HepG2 (cell line): ENCODE data around the gene PANK3. TPM values are rescaled to one million over a fixed set of nuclear protein-coding genes. Genes with fewer than 3 reads are reported as not detected.

Experiments used
- ATAC-seq: fragments of 200-7000 bp; cut with Tn5 transposase; 3 replicates; pipeline ENCODE4 v1.9.1; 2020; ENCODE audit warnings: mild to moderate bottlenecking, moderate library complexity
- BruUV-seq: library from RNA; stranded (reverse); fragments of 400-500 nt; replicated peaks from 2 replicates; lab custom pipeline; 2021; lab: Mats Ljungman, UMichigan
- CTCF ChIA-PET: fragments of 300-600 bp; formaldehyde crosslinking; extraction: SDS; loops from one replicate; lab custom pipeline; 2021; ENCODE audit warnings: low total read pairs, inconsistent platforms, low intra/inter-chr PET ratio; lab: Yijun Ruan, JAX
- POLR2A ChIA-PET: fragments of 350-600 bp; sonication (Branson Sonifier 250); formaldehyde crosslinking; loops from one replicate; lab custom pipeline; 2020; ENCODE audit warnings: antibody characterized with exemption, inconsistent platforms; lab: Yijun Ruan, JAX
- DNase-seq: peaks from one replicate; pipeline ENCODE4 v3.0.0-alpha.2; 2015; ENCODE audit warnings: low spot score
- FAIRE-seq: peaks from 3 replicates; lab custom pipeline; 2011; peaks lifted over from hg19 to GRCh38; lab: Jason Lieb, UNC
- H2AFZ ChIP-seq: one replicate; pipeline ENCODE4 v1.6.1; 2011; ENCODE audit warnings: low read length, inconsistent platforms
- H3K27ac ChIP-seq: fragments of 300-600 bp; 3 replicates; pipeline ENCODE4 v1.8.0; 2011; ENCODE audit warnings: mixed run types, mild to moderate bottlenecking, mixed read lengths, low read length, inconsistent platforms; ENCODE audit not compliant: insufficient read depth; ENCODE audit errors: extremely low read length
- H3K27me3 ChIP-seq, 2 experiments: fragments of 200-600 bp in 1 of 2; 2 replicates in 1 of 2; 3 replicates in 1 of 2; pipeline versions ENCODE4 v1.6.0 to v1.8.0; 2011; ENCODE audit warnings: low read length in 2 of 2, mild to moderate bottlenecking in 2 of 2, moderate library complexity in 2 of 2, inconsistent platforms in 1 of 2; ENCODE audit not compliant: insufficient read depth in 2 of 2, control insufficient read depth in 1 of 2
- H3K36me3 ChIP-seq, 2 experiments: fragments of 200-600 bp in 1 of 2; replicated peaks in 1 of 2; 2 replicates in 1 of 2; 3 replicates in 1 of 2; pipeline versions ENCODE4 v1.5.1 to v1.8.0; 2011; ENCODE audit warnings: low read length in 2 of 2, inconsistent platforms in 1 of 2; ENCODE audit not compliant: insufficient read depth in 2 of 2, control insufficient read depth in 1 of 2
- H3K4me1 ChIP-seq: 2 replicates; pipeline ENCODE4 v1.5.1; 2012; ENCODE audit warnings: low read length, inconsistent platforms; ENCODE audit not compliant: insufficient read depth
- H3K4me2 ChIP-seq: 2 replicates; pipeline ENCODE4 v1.6.0; 2011; ENCODE audit warnings: low read depth, low read length, inconsistent platforms
- H3K4me3 ChIP-seq, 3 experiments: fragments of 200-600 bp in 1 of 3; sonication (generic), shearing (Covaris generic) in 1 of 3; replicated peaks in 1 of 3; 2 replicates each; pipeline ENCODE4 v1.5.1; 2011 to 2016; ENCODE audit warnings: low read length in 3 of 3, inconsistent platforms in 2 of 3, low read depth in 2 of 3, mild to moderate bottlenecking in 2 of 3, control low read depth in 1 of 3, mixed read lengths in 1 of 3; ENCODE audit not compliant: insufficient read depth in 1 of 3
- H3K79me2 ChIP-seq: one replicate; pipeline ENCODE4 v1.6.1; 2011; ENCODE audit warnings: low read length, inconsistent platforms; ENCODE audit not compliant: insufficient read depth
- H3K9ac ChIP-seq: 2 replicates; pipeline ENCODE4 v1.6.0; 2011; ENCODE audit warnings: mild to moderate bottlenecking, low read depth, low read length, inconsistent platforms; ENCODE audit not compliant: insufficient read depth
- H3K9me3 ChIP-seq: 2 replicates; pipeline ENCODE4 v1.5.1; 2012; ENCODE audit warnings: mild to moderate bottlenecking, low read length
- H4K20me1 ChIP-seq: 2 replicates; pipeline ENCODE4 v1.6.0; 2011; ENCODE audit warnings: inconsistent platforms, mild to moderate bottlenecking, low read length, moderate library complexity; ENCODE audit not compliant: insufficient read depth
- CHD2 ChIP-seq: IDR thresholded peaks from 2 replicates; pipeline ENCODE4 v1.6.1; 2011; ENCODE audit warnings: low read depth, low read length, improper control_type of control experiment
- HES4 ChIP-seq: sonication (generic); formaldehyde crosslinking; IDR thresholded peaks from 2 replicates; pipeline ENCODE4 v1.9.0; 2021; ENCODE audit warnings: mild to moderate bottlenecking, missing genetic modification reagents, borderline replicate concordance
- RFX3 ChIP-seq: IDR thresholded peaks from 2 replicates; pipeline ENCODE4 v1.6.1; 2016; ENCODE audit warnings: missing biosample characterization, missing genetic modification reagents
- ZNF225 ChIP-seq: sonication (generic); formaldehyde crosslinking; IDR thresholded peaks from 2 replicates; pipeline ENCODE4 v1.4.0; 2020; ENCODE audit warnings: mild to moderate bottlenecking, missing genetic modification reagents
- ZNF292 ChIP-seq: sonication (generic); formaldehyde crosslinking; IDR thresholded peaks from 2 replicates; pipeline ENCODE4 v1.8.1; 2022; ENCODE audit warnings: mild to moderate bottlenecking, low read depth, missing genetic modification reagents, borderline replicate concordance
- ZNF589 ChIP-seq: sonication (generic); formaldehyde crosslinking; conservative IDR thresholded peaks from 2 replicates; pipeline ENCODE4 v1.8.0; 2022; ENCODE audit warnings: mild to moderate bottlenecking, moderate library complexity, missing genetic modification reagents
- ZNF879 ChIP-seq: sonication (generic); formaldehyde crosslinking; IDR thresholded peaks from 2 replicates; pipeline ENCODE4 v1.8.1; 2023; ENCODE audit warnings: missing genetic modification reagents
- WGBS: methylation state at CpG from one replicate; pipeline ENCODE4 v1.1.6; 2017; ENCODE audit warnings: low lambda C conversion rate; 5-methylcytosine and 5-hydroxymethylcytosine counted together
- in situ Hi-C: cut with HindIII; loops from 2 replicates; pipeline ENCODE4 v1.10.0; 2017; ENCODE audit warnings: low pct_unique_long_range_greater_than_20kb; ENCODE audit not compliant: extremely low pct_ligation_motif_present
- intact Hi-C: fragments of 100-400 bp; cut with micrococcal nuclease; formaldehyde crosslinking; loops from one replicate; pipeline ENCODE4 v1.10.0; 2022; ENCODE audit not compliant: unreplicated experiment
- polyA plus RNA-seq, 8 experiments: library from polyadenylated mRNA; depleted of rRNA in 3 of 8; stranded (reverse) in 7 of 8; unstranded in 1 of 8; fragments of >200 nt; fragmentation: Illumina TruSeq in 4 of 8; extraction: Trizol in 4 of 8; gene quantifications; 2 replicates each; pipeline versions ENCODE4 v1.2.1 to v1.2.3, GENCODE V29; 2011 to 2016; ENCODE audit warnings: low read depth in 4 of 8, missing spikeins in 1 of 8, mixed read lengths in 1 of 8; ENCODE audit not compliant: insufficient read depth in 1 of 8
- total RNA-seq, 5 experiments: library from RNA; depleted of rRNA; stranded (reverse); fragments of >200 nt; fragmentation: Illumina TruSeq; extraction: Trizol; gene quantifications; 2 replicates each; pipeline ENCODE4 v1.2.3, GENCODE V29; 2016; ENCODE audit warnings: low read depth in 1 of 5
- TF ChIP-seq, protein P1 (sequence below): sonication (generic); formaldehyde crosslinking; IDR thresholded peaks from 2 replicates; pipeline ENCODE4 v1.4.0; 2020; ENCODE audit warnings: missing genetic modification reagents; ENCODE audit errors: not compliant biosample characterization
- TF ChIP-seq, protein P2 (sequence below): sonication (generic); formaldehyde crosslinking; IDR thresholded peaks from 2 replicates; pipeline ENCODE4 v1.5.0; 2020; ENCODE audit warnings: mild to moderate bottlenecking, missing genetic modification reagents, moderate library complexity

PANK3 gene
- total and polyA plus RNA-seq, 2 of the 13 experiments (the other 11 are each of a cell fraction or from before 2014, with no cell fraction given): 26.9 to 69.5 TPM

DNA sequence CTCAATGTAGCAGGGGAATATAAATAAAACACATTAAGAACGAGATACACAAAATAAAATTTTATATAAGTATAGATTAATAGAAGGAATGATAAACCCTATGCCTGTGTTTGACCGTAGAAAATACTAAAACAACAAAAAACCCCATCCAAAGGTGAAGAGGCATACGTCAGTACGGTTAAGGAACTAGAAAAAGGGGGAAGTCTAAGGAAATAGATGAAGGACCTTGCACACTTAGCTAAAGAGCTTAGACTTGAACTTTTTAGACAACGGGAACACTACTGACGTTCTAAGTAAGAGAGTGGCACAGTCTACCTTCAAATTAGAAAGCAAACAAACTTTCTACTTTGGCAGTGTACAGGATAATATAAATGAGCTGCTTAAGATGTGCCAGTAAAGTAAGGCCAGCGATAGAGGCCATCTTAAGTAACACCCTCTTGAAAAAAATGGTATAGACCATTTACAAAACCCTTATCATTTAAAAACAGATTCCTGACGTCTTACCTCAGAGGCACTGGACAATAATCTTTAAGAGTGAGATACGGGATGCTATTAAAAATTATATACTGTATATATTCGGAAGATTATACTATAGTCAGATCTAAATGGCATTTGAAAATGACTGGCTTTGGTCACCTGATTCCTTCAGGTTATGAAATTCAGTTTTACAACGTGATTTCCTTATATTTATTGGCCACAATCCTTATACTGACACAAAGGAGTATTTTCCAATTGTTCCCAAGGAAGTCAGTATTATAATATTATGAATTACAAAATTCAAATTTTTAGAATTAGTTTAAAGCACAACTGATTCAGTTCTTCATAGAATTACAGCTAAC, 8.5 kb downstream of the PANK3 start:
- Histone ChIP-seq H3K4me3 (no peak overlapping the region), H3K27me3 (no peaks in the 10 kb centered on the region), H2AFZ (no peak overlapping the region), H3K9me3 (no peaks in the 10 kb centered on the region), H3K9ac (no peak overlapping the region), H3K4me2 (no peak overlapping the region), H4K20me1 (peaks cover 72% of the 10 kb centered on the region), H3K79me2 (peaks cover 82% of the 10 kb centered on the region), H3K4me1 (peaks cover 21% of the 10 kb centered on the region), H3K36me3 (peaks cover 3 to 35% of the 10 kb centered on the region in 2 experiments), H3K27ac (no peak overlapping the region)
- no TSS peak for BruUV-seq
- ATAC-seq (no peak), DNase-seq (no peak), FAIRE-seq (no peak)
- no peak for TF ChIP-seq HES4 (CRISPR knock-in tag)
- TF ChIP-seq CHD2: no peak
- no peak for TF ChIP-seq ZNF292 (CRISPR knock-in tag)
- TF ChIP-seq, protein P1, sequence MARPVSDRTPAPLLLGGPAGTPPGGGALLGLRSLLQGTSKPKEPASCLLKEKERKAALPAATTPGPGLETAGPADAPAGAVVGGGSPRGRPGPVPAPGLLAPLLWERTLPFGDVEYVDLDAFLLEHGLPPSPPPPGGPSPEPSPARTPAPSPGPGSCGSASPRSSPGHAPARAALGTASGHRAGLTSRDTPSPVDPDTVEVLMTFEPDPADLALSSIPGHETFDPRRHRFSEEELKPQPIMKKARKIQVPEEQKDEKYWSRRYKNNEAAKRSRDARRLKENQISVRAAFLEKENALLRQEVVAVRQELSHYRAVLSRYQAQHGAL (CRISPR knock-in tag): no peak
- TF ChIP-seq, protein P2, sequence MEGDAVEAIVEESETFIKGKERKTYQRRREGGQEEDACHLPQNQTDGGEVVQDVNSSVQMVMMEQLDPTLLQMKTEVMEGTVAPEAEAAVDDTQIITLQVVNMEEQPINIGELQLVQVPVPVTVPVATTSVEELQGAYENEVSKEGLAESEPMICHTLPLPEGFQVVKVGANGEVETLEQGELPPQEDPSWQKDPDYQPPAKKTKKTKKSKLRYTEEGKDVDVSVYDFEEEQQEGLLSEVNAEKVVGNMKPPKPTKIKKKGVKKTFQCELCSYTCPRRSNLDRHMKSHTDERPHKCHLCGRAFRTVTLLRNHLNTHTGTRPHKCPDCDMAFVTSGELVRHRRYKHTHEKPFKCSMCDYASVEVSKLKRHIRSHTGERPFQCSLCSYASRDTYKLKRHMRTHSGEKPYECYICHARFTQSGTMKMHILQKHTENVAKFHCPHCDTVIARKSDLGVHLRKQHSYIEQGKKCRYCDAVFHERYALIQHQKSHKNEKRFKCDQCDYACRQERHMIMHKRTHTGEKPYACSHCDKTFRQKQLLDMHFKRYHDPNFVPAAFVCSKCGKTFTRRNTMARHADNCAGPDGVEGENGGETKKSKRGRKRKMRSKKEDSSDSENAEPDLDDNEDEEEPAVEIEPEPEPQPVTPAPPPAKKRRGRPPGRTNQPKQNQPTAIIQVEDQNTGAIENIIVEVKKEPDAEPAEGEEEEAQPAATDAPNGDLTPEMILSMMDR (CRISPR knock-in tag): no peak
- no peak for TF ChIP-seq ZNF589
- no peak for TF ChIP-seq ZNF225 (CRISPR knock-in tag)
- no peak for TF ChIP-seq ZNF879
- TF ChIP-seq RFX3 (CRISPR knock-in tag): no peak
- ChIA-PET POLR2A (interaction anchor here (1.1 kb wide), 1 partner anchor 8 kb away, joined by 3 read pairs; the partner anchor contains the start of gene PANK3), CTCF (no interaction called here)
- 97% methylated on average over 11 of the region's 11 CpGs for WGBS
- intact Hi-C loops (loop anchor here (10.0 kb wide), 1 partner anchor 86 kb away; the partner anchor contains the start of gene RARS1), in situ Hi-C loops (no loop called here)
